MG63 (cell line): ENCODE measurements around the gene LEMD3. TPM values are rescaled to one million over a fixed set of nuclear protein-coding genes. Genes with fewer than 3 reads are reported as not detected.

Experiments
- DNase-seq: peaks from one replicate; pipeline ENCODE4 v3.0.0-alpha.2; 2020
- H3K27me3 ChIP-seq: fragments of 250-450 bp; sonication (Bioruptor Pico); 2 replicates; pipeline ENCODE4 v1.5.1; 2020; ENCODE audit warnings: mild to moderate bottlenecking, moderate library complexity
- H3K36me3 ChIP-seq: fragments of 250-450 bp; sonication (Bioruptor Pico); 2 replicates; pipeline ENCODE4 v1.5.1; 2020; ENCODE audit warnings: mild to moderate bottlenecking, moderate library complexity
- H3K4me3 ChIP-seq: fragments of 250-450 bp; sonication (Bioruptor Pico); 2 replicates; pipeline ENCODE4 v1.5.1; 2020; ENCODE audit warnings: mild to moderate bottlenecking, moderate library complexity
- H3K9me3 ChIP-seq: fragments of 250-450 bp; sonication (Bioruptor Pico); 2 replicates; pipeline ENCODE4 v1.5.1; 2020; ENCODE audit warnings: mild to moderate bottlenecking, moderate library complexity
- total RNA-seq: library from RNA; depleted of rRNA; stranded (reverse); fragments of >200 nt; shearing (Covaris generic); gene quantifications from 2 replicates; pipeline ENCODE4 v1.2.3, GENCODE V29; 2014; ENCODE audit warnings: low replicate concordance

LEMD3 gene
- total RNA-seq, 1 experiment from 2014 or later, result 14.6 TPM

DNA sequence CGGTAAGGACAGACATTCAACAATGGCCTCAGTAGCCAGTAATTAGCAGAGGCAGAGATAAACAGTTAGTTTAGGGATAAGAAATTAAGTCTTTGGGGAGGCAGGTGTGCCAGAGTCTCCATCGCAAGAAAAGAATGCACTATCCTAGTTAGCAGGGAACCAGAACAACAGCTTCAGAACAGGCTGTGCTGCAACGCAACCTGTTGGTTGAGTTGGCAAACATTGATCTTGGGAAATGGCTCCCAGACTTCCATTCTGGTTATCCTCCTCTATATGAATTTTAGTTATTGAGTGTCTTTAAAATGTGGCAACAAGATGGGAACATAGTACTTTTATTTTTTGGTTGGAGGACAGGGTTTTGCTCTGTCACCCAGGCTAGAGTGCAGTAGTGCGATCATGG is 12.3 kb upstream of the LEMD3 start:
- Histone ChIP-seq H3K4me3 (no peak overlapping the region), H3K27me3 (0 out of 2 replicates have a peak, but pooled peaks cover 5% of the 10 kb centered on the region), H3K36me3 (no peaks in the 10 kb centered on the region), H3K9me3 (no peaks in the 10 kb centered on the region)
- DNase-seq, result no peak

DNA sequence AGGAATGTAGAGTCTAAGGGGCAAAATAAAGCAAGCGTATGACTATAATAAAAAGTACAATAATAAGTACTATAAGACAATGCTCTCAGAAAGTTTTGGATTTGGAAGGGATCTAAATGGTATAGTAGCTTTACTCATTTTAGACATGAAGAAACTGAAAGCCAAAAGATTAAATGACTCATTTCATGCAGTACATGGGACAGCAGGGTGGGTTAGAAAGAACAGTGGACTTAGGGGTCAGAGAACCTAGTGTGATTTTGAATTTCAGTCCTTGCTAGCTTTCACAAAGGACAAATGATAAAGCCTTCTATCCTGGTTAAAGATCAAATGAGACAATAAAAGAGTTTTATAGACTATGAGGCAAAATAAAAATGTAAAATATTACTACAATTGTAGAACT is 6.8 kb upstream of the LEMD3 start:
- no peaks in the 10 kb centered on the region for H3K9me3 ChIP-seq
- H3K36me3 ChIP-seq, result no peaks in the 10 kb centered on the region
- 0 out of 2 replicates have a peak, but pooled peaks cover 5% of the 10 kb centered on the region for H3K27me3 ChIP-seq
- H3K4me3 ChIP-seq, result no peak overlapping the region
- DNase-seq, result no peak

DNA sequence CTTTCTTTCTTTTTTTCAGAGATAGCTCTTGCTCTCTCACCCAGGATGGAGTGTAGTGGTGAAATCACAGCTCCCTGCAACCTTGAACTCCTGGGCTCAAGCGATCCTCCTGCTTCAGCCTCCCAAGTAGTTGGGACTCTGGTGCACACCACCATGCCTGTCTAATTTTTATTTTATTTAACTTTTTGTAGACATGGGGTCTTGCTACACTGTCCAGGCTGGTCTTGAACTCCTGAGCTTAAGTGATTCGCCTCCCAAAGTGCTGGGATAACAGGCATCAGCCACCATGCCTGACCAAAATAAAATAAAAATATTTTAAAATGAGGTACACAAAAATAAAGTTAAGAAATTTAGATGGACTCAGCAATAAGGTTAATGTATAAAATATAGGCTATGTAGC is 5.1 kb upstream of the LEMD3 start:
- H3K27me3 ChIP-seq, result 0 out of 2 replicates have a peak, but pooled peaks cover 5% of the 10 kb centered on the region
- H3K9me3 ChIP-seq, result no peaks in the 10 kb centered on the region
- H3K4me3 ChIP-seq, result no peak overlapping the region
- H3K36me3 ChIP-seq, result no peaks in the 10 kb centered on the region
- DNase-seq, result no peak

DNA sequence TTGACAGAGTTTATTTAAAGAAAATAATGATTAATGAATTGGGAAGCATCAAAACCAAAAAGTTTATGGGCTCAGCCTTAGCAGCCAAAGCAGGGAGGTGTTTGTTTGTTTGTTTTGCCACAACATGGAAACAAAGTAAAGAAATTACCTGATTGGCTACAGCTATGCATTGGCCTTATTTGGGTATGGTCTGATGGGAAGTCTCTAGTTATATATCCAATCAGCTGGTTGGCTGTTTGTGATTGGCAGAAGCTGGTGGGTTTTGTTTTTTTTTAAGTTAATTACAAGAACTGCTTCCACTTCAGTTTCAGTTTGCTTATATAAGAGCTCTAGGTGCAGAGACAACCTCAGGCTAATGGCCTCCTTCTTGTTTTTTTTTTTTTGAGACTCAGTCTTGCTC is 4.6 kb upstream of the LEMD3 start:
- Histone ChIP-seq H3K9me3 (no peaks in the 10 kb centered on the region), H3K4me3 (no peak overlapping the region), H3K27me3 (0 out of 2 replicates have a peak, but pooled peaks cover 5% of the 10 kb centered on the region), H3K36me3 (no peaks in the 10 kb centered on the region)
- DNase-seq, result no peak

DNA sequence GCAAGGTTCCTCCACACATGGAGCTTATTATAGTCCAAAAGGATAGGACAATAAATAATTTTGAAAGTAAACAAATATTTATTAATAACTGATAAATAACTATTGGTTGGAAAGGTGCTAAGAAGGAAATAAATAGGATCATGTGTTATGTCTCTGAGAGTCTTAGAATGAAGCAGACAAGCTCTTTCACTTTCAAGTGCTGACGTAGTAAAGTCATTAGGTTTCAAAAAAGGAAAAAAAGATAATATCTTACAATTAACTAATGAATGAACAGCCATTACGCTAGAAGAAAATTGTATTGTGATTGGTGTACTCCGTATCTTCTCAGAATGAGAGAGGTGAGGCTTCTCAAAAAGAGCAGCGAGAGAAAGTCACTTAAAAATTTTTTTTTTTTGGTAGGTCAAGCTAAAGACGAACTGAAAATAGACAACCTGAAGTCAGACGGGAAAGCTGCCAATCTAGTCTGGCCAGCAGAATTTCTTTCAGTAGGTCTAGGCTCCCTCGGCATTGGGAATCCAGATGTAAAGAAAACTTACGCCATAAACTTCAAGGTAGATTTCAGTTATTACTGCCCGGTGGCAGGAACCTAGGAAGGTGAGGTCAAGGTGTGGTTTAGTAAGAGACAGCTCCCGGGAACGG is 583 bp upstream of the LEMD3 start:
- peaks cover 16% of the 10 kb centered on the region for H3K36me3 ChIP-seq
- H3K4me3 ChIP-seq, result peak overlapping the region; percentile 77
- H3K9me3 ChIP-seq, result no peaks in the 10 kb centered on the region
- no peak for DNase-seq
- H3K27me3 ChIP-seq, result no peaks in the 10 kb centered on the region

DNA sequence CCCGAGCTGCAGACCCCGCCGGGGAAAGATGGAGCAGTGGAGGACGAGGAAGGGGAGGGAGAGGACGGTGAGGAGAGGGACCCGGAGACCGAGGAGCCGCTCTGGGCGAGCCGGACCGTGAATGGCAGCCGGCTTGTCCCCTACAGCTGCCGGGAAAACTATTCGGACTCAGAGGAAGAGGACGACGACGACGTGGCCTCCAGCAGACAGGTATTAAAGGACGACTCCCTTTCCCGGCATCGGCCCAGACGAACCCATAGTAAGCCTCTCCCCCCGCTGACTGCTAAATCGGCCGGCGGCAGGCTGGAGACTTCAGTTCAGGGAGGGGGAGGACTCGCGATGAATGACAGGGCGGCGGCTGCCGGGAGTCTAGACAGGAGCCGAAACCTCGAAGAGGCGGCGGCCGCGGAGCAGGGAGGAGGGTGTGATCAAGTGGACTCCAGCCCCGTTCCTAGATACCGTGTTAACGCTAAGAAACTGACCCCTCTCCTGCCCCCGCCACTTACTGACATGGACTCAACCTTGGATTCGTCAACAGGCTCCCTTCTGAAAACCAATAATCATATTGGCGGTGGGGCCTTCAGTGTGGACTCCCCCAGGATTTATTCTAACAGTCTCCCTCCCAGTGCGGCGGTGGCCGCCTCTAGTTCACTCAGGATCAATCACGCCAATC is 962 bp downstream of the LEMD3 start:
- Histone ChIP-seq H3K4me3 (peak overlapping the region; percentile 77), H3K9me3 (no peaks in the 10 kb centered on the region), H3K27me3 (no peaks in the 10 kb centered on the region), H3K36me3 (peaks cover 21% of the 10 kb centered on the region)
- peak; percentile 68 for DNase-seq

DNA sequence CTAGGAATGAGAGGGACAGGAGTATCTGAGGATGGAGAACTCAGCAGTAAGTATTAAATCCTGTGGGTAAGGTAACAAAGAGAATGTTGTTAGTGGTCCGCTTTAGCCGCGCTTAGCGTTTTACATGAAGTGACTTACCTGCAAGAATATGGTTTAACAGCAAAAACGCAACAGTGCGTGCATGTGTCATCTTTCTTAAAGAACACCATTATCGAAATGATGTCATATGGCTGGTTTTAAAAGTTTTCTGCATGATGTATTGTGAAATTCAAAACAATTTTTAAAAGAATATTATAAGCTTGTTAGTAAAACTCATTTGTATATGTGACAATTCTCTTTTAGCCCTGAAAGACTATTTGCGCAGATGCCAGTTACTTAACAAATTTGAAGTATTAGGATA is 1.7 kb downstream of the LEMD3 start:
- peak overlapping the region; percentile 77 for H3K4me3 ChIP-seq

DNA sequence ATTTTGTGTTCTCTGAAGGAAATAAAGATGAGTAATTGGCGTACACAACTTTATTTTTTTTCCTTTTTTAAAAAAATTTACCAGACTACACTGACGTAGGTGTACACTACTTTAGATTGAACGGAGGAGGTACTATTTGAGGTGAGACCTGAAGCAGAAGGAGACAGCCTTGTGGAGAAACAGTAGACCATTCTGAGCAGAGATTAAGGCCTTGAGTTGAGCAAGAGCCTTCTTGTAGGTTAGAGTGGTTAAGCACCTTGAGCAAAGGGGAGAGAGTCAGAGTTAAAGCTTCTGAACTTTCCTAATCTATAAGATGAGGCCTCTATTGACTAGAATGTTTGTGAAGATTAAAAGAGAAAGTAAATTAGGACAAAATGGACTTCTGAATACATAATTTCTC is 2.5 kb downstream of the LEMD3 start:
- no peaks in the 10 kb centered on the region for H3K27me3 ChIP-seq
- DNase-seq, result no peak
- peak overlapping the region; percentile 77 for H3K4me3 ChIP-seq
- H3K36me3 ChIP-seq, result peaks cover 26% of the 10 kb centered on the region
- no peaks in the 10 kb centered on the region for H3K9me3 ChIP-seq

More for the DNA sequence above, 1.7 kb downstream of the LEMD3 start:
- peaks cover 25% of the 10 kb centered on the region for H3K36me3 ChIP-seq
- H3K27me3 ChIP-seq, result no peaks in the 10 kb centered on the region
- DNase-seq, result no peak
- H3K9me3 ChIP-seq, result no peaks in the 10 kb centered on the region

DNA sequence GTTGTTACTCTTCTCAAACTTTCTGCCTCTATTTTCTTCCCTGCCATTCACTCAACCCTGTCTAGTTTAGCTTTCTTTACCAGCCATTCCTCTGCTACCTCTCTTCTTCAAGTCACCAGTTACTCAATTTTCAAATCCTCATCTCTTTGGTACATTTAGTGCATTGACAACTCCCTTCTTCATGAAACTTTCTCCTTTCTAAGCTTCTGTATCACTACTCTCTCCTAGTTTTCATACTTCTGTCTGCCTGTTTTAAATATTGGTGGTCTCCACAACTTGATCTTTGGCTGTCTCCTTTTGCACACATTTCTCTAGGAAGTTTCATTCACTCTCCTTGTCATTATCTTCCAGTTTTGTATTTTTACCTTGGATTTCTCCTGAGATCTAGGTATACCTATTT is 6.0 kb downstream of the LEMD3 start:
- DNase-seq, result no peak
- H3K36me3 ChIP-seq, result peaks cover 26% of the 10 kb centered on the region
- H3K4me3 ChIP-seq, result no peak overlapping the region
- no peaks in the 10 kb centered on the region for H3K9me3 ChIP-seq
- no peaks in the 10 kb centered on the region for H3K27me3 ChIP-seq

DNA sequence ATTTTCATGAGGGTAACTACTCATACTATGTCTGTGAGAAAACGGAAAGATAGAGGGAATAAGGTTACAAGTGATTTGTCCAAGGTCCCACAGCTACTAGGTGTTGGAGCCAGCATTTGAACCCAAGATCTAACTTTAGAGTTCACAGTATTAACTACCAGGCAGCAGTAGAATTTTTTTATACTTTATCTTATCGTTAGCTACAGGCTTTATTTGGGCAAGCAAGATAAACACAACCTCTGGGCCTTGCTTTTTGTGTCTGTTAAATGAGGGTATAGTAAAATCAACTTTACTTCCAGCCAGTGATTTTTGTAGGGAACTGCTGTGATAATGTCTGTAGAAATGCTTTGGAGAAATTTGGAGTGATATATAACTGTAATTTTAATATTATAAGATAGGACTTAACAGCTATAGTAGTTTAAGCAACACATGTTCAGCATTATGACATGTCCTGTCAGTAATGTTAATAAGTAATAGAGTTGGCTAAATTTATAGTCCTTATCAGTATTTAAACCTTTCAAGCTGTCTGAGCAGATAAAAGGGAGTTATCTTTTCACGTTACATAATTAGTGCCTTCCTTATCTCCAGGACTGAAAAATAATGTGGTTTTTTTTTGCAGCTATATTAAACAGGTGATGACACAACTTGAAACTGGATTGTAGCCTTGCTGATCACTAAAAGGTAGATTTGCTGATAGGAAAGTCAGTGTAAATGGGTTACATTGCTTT is 12.8 kb downstream of the LEMD3 start:
- H3K9me3 ChIP-seq, result no peaks in the 10 kb centered on the region
- no peak overlapping the region for H3K4me3 ChIP-seq
- H3K27me3 ChIP-seq, result no peaks in the 10 kb centered on the region
- no peak for DNase-seq
- H3K36me3 ChIP-seq, result peaks cover 3% of the 10 kb centered on the region; the same call in 1 of the 2 replicates

DNA sequence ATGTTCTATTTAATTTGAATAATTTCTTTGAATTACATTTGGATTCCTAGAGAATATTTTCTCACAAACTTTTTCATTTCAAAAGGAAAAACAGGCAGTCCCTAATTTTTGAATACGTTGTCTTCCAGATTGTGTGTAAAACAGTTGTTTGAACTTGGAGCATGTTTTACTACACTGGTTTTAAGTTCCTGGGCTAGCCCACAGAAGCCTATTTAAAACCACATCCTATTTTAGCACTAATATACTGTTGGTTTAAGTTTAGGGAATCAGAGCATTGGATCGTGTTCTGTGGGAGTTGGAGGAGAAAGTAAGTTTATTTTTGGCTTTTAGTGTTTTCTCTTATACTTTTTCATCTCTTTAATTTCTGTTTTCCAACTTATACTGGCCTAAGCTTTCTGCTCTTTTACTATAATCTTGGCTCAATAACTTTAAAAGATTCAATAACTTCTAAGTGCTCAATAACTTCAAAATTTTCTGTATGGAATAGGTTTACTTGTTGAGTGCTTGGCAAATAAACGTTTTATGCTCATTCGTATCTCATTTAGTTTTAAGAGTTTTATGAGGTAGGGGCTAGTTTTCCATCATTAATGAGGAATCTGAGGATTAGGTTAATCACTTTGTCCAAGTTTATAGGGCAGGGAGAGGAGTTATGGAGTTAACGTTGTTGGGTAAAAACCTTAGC is 14.9 kb downstream of the LEMD3 start:
- no peak overlapping the region for H3K4me3 ChIP-seq
- peaks cover 3% of the 10 kb centered on the region; the same call in 1 of the 2 replicates for H3K36me3 ChIP-seq
- H3K9me3 ChIP-seq, result no peaks in the 10 kb centered on the region
- no peak for DNase-seq
- H3K27me3 ChIP-seq, result no peaks in the 10 kb centered on the region

DNA sequence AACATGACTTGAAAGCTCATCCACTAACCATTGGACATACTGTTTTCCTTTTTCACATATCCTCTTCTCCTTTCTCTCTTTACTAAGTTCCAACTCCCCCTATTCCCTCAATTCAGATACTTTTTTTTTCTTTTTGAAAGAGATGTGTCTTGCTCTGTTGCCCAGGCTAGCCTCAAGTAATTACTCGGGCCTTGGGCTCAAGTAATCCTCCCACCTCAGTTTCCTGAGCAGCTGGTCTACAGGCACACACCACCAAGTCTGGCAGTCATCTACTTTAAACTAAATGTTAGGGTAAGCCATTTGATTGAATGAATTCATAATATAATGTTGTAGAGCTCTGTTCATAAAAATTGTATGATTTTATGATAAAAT is 15.5 kb downstream of the LEMD3 start:
- H3K36me3 ChIP-seq, result peaks cover 3% of the 10 kb centered on the region; the same call in 1 of the 2 replicates
- no peaks in the 10 kb centered on the region for H3K27me3 ChIP-seq
- H3K4me3 ChIP-seq, result no peak overlapping the region
- no peak for DNase-seq
- no peaks in the 10 kb centered on the region for H3K9me3 ChIP-seq

DNA sequence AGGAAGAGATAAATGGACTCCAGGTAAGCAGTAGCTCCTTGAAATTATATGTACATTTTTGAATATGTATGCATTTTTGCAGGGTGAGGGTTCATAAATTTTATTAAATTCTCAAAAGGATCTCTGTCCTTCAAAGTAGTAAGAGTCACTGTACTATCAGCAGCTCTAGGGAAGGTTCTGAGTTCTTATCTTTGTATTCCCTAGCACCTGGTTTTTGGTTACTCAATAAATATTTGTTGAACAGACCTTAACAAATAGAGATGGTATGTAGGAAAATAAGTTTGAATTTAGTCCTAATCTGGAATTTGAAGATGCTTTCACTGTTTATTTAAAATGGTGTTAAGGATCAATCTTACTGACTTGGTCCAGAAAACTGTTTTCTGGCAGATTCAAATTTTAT is 18.3 kb downstream of the LEMD3 start:
- Histone ChIP-seq H3K27me3 (no peaks in the 10 kb centered on the region), H3K4me3 (no peak overlapping the region), H3K36me3 (peaks cover 5% of the 10 kb centered on the region; the same call in 1 of the 2 replicates), H3K9me3 (no peaks in the 10 kb centered on the region)
- DNase-seq, result no peak

DNA sequence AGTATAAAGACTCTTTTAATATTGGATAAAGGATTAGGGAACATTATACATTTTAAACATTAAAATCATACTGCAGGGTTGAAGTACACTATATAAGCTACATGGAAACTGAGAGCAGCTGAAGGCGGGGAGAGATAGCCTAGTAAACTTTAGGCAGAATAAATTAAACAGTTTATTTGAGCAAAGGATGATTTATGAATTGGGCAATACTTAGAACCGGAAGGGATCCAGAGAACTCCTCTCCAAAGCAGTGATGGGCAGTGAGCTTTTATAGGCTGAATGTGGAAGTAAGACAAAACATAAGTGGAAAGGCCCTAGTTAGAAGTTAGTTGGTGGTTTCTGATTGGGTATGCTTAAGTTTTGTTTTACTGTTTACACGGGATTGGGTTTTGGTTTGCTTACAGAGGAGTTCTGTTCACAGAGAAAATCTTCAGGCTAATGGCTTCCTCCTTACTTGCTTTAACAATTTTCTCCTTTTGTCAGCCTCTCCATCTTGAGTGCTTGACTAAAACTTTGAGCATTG is 18.9 kb downstream of the LEMD3 start:
- H3K27me3 ChIP-seq, result no peaks in the 10 kb centered on the region
- no peak for DNase-seq
- peaks cover 5% of the 10 kb centered on the region; the same call in 1 of the 2 replicates for H3K36me3 ChIP-seq
- H3K9me3 ChIP-seq, result no peaks in the 10 kb centered on the region
- no peak overlapping the region for H3K4me3 ChIP-seq

DNA sequence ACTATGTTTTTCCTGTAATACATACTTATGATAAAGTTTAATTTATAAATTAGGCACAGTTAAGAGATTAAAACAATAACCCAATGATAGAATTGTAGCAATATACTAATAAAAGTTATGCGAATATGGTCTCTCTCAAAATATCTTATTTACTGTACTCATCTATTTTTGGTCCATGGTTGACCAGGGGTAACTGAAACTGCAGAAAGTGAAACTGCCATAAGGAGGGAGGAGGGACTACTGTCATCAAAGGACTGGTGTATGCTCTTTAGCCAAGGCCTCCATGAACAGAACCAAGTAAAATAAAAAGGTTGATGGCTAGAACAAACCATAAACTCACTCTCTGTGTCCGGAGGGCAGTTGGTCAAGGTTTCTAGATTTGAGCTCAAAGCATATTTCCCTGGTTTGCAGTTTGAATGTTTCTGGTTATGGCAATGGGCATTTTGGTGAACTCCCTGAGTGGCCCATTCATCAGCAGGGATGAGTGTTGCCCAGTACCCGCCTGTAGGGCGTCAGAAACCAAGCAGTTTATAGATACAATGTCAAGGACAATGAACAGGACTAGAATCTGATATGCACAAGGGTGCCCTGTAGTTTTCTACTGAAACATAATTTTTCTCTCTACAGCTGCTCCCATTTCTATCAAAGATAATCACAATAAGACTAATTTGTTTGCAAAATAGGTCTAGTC is 19.8 kb downstream of the LEMD3 start:
- Histone ChIP-seq H3K9me3 (no peaks in the 10 kb centered on the region), H3K4me3 (no peak overlapping the region), H3K36me3 (peaks cover 7% of the 10 kb centered on the region; the same call in 1 of the 2 replicates), H3K27me3 (no peaks in the 10 kb centered on the region)
- no peak for DNase-seq

DNA sequence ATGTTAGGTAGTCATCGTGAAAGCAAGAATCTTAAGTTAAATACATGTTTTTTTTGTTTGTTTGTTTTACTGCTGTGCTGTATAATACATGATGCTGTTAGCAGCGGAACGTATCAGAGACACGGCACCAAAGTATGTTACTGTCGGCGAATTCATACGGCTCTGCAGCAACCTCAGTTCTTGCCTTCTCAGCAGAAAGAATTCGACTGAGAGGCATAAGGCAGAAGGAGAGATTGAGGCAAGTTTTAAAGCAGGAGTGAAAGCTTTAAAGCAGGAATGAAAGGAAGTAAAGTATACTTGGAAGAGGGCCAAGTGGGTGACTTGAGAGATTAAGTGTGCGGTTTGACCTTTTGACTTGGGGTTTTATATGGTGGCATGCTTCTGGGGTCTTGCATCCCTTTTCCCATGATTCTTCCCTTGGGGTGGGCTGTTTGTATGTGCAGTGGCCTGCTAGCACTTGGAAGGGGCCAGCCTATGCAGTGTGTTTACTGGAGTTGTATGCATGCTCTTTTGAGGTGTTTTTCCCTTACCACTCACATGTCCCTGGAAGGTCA is 23.7 kb downstream of the LEMD3 start:
- Histone ChIP-seq H3K4me3 (no peak overlapping the region), H3K27me3 (no peaks in the 10 kb centered on the region), H3K9me3 (peaks cover 4% of the 10 kb centered on the region; the same call in 1 of the 2 replicates), H3K36me3 (peaks cover 7% of the 10 kb centered on the region; the same call in 1 of the 2 replicates)
- no peak for DNase-seq
